ENCODE results near the gene SHB. TPM values are rescaled to one million over a fixed set of nuclear protein-coding genes. Genes with fewer than 3 reads are reported as not detected.
A peak's percentile ranks its signal among the peaks of the same experiment; 100 is the strongest.

SHB gene, protein sequence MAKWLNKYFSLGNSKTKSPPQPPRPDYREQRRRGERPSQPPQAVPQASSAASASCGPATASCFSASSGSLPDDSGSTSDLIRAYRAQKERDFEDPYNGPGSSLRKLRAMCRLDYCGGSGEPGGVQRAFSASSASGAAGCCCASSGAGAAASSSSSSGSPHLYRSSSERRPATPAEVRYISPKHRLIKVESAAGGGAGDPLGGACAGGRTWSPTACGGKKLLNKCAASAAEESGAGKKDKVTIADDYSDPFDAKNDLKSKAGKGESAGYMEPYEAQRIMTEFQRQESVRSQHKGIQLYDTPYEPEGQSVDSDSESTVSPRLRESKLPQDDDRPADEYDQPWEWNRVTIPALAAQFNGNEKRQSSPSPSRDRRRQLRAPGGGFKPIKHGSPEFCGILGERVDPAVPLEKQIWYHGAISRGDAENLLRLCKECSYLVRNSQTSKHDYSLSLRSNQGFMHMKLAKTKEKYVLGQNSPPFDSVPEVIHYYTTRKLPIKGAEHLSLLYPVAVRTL
- total RNA-seq (36.0 and 46.9 TPM in 2 replicates), polyA plus RNA-seq (28.2 and 32.4 TPM in 2 replicates)

GRCh38 chr9:38068701-38069628 is at the start of gene SHB:
Gene SHB, minus strand, starts transcription at chr9:38069227. Its CDS starts 582 bp downstream, at chr9:38068645.
- peak within 1 kb of the TSS; percentile 98 for H3K27ac ChIP-seq
- no peaks in the 10 kb centered on the region for H3K36me3 ChIP-seq
- no peaks in the 10 kb centered on the region for H3K27me3 ChIP-seq
- peaks cover 19% of the 10 kb centered on the region for H3K4me1 ChIP-seq (ENCODE audit: low read depth)
- H3K9me3 ChIP-seq (ENCODE audit: low read depth), result no peaks in the 10 kb centered on the region
- DNase-seq (ENCODE audit: low read depth in 1 of 2, low spot score in 1 of 2), result peak; percentile 70 to 91
- TF ChIP-seq CTCF (IDR thresholded peaks at IDR 0.05; ENCODE audit: low read depth, low read length), result peak; percentile 51
- H3K4me3 ChIP-seq, result peak within 1 kb of the TSS; percentile 97

DNA sequence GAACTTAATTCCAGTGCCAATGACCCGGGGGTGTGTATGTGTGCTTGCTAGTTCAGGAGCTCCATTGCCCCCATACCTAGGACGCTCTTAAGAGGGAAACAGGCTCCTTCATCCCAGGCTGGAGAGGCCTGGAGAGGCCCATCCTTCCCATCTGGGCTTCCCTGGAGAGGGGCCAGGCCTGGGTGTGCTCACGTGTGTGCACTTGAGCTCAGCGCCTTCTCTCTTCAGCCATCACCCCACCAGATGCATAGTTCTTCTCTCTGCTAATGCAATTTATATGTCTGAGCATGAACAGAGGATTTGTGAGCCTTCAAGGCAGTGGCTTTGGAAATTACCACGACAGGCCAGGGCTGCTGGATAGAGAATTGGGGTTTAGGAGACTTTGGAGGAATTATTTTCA is 48.6 kb upstream of the SHB start:
- no peak for DNase-seq (ENCODE audit: low read depth in 1 of 2, low spot score in 1 of 2)

DNA sequence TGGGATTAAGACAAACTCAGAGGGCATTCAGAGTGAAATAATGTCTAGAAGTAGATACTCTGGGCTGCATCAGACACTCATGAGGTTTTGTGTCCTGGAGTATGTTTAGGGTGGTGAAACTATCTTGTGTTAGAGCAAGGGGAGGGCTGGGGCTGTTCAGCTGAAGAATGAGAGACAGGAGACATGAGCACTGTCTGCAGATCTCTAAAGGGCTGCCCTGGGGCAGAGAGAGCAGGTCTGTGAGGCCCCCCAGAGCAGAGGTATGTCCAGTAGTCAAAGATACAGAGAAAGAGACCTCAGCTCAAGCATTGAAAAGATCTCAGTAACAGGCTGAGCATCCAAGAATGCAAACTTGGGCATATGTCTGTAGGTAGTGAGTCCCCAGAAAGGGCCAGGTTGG is 45.9 kb upstream of the SHB start:
- H3K36me3 ChIP-seq, result no peaks in the 10 kb centered on the region
- TF ChIP-seq CTCF (IDR thresholded peaks at IDR 0.05; ENCODE audit: low read depth, low read length), result no peak
- no peak for DNase-seq (ENCODE audit: low read depth in 1 of 2, low spot score in 1 of 2)

More for the DNA sequence above, 48.6 kb upstream of the SHB start:
- no peaks in the 10 kb centered on the region for H3K36me3 ChIP-seq
- no peaks in the 10 kb centered on the region for H3K9me3 ChIP-seq (ENCODE audit: low read depth)
- no peak overlapping the region for H3K4me3 ChIP-seq
- no peak overlapping the region for H3K27ac ChIP-seq
- no peaks in the 10 kb centered on the region for H3K4me1 ChIP-seq (ENCODE audit: low read depth)
- H3K27me3 ChIP-seq, result no peaks in the 10 kb centered on the region
- TF ChIP-seq CTCF (IDR thresholded peaks at IDR 0.05; ENCODE audit: low read depth, low read length), result no peak

DNA sequence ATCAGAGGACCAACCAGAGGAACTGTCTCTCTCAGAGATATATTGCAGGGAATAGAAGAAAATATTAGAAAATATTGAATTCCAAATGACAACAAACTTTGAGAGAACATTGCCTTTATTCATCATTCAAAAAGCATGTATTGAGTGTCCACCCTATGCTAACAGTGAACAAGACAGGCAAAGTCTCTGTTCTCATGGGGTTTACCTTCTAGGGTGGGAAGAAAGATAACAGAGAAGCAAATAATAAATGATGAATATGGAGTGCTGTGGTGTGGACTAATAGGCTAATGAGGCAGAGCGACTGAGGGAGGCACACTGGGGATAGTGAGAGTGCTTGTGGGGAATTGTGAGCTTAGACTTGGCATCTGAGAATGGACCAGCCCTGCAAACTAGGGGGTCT is 43.4 kb upstream of the SHB start:
- no peaks in the 10 kb centered on the region for H3K27me3 ChIP-seq
- no peak for TF ChIP-seq CTCF (IDR thresholded peaks at IDR 0.05; ENCODE audit: low read depth, low read length)
- H3K9me3 ChIP-seq (ENCODE audit: low read depth), result no peaks in the 10 kb centered on the region
- no peak overlapping the region for H3K27ac ChIP-seq
- H3K4me1 ChIP-seq (ENCODE audit: low read depth), result peaks cover 6% of the 10 kb centered on the region
- no peak overlapping the region for H3K4me3 ChIP-seq
- no peaks in the 10 kb centered on the region for H3K36me3 ChIP-seq
- no peak for DNase-seq (ENCODE audit: low read depth in 1 of 2, low spot score in 1 of 2)

More for the DNA sequence above, 45.9 kb upstream of the SHB start:
- no peaks in the 10 kb centered on the region for H3K9me3 ChIP-seq (ENCODE audit: low read depth)
- H3K27ac ChIP-seq, result no peak overlapping the region
- H3K4me3 ChIP-seq, result no peak overlapping the region
- no peaks in the 10 kb centered on the region for H3K4me1 ChIP-seq (ENCODE audit: low read depth)
- no peaks in the 10 kb centered on the region for H3K27me3 ChIP-seq

- H3K4me1 ChIP-seq (ENCODE audit: low read depth), result peaks cover 6% of the 10 kb centered on the region
- no peaks in the 10 kb centered on the region for H3K27me3 ChIP-seq
- no peak overlapping the region for H3K4me3 ChIP-seq
- no peaks in the 10 kb centered on the region for H3K9me3 ChIP-seq (ENCODE audit: low read depth)
- no peak overlapping the region for H3K27ac ChIP-seq
- TF ChIP-seq CTCF (IDR thresholded peaks at IDR 0.05; ENCODE audit: low read depth, low read length), result no peak
- H3K36me3 ChIP-seq, result no peaks in the 10 kb centered on the region
- no peak for DNase-seq (ENCODE audit: low read depth in 1 of 2, low spot score in 1 of 2)
These were observed 43.0 kb upstream of the SHB start for GRCh38 chr9:38112049-38112448.

All from cardiac muscle cell (in vitro differentiated cells and primary cell).